Activated T-helper 1 cell treated with anti-CD3 and anti-CD28 coated beads, Interleukin-2, amount 50 U/mL, for 16 hours (primary cell): ENCODE measurements around the gene IL11.
A peak's percentile ranks its signal among the peaks of the same experiment; 100 is the strongest.

ENCODE experiments used
- DNase-seq, 2 donors: peaks; one replicate each; pipeline ENCODE4 v3.0.0-alpha.2; 2020; ENCODE audit warnings: low read depth in 1 of 2, low spot score in 1 of 2

Gene IL11

GRCh38 chr19:55353803-55354697, 16.2 kb downstream of the IL11 start:
- DNase-seq = peak in 1 of 2 donors; percentile 30

GRCh38 chr19:55353356-55353802, 16.9 kb downstream of the IL11 start:
- no peak for DNase-seq

GRCh38 chr19:55352549-55353145, 17.6 kb downstream of the IL11 start:
- no peak for DNase-seq

GRCh38 chr19:55352040-55352439, 18.2 kb downstream of the IL11 start:
- no peak for DNase-seq

GRCh38 chr19:55350620-55351315, 19.5 kb downstream of the IL11 start:
- no peak for DNase-seq

GRCh38 chr19:55348317-55349034, 21.8 kb downstream of the IL11 start:
- no peak for DNase-seq

- DNase-seq = no peak
These were observed 22.7 kb downstream of the IL11 start for GRCh38 chr19:55347442-55348009.

GRCh38 chr19:55346725-55347441, 23.4 kb downstream of the IL11 start:
- no peak for DNase-seq

- DNase-seq = no peak
These were observed 24.2 kb downstream of the IL11 start for GRCh38 chr19:55345818-55346724.

- no peak for DNase-seq
These were observed 25.0 kb downstream of the IL11 start for GRCh38 chr19:55345101-55345817.

GRCh38 chr19:55344444-55344843, 25.8 kb downstream of the IL11 start:
- no peak for DNase-seq

GRCh38 chr19:55341595-55342531, 28.4 kb downstream of the IL11 start:
- DNase-seq = no peak

- peak in 1 of 2 donors; percentile 23 for DNase-seq
These were observed 29.1 kb downstream of the IL11 start for GRCh38 chr19:55341171-55341588.

GRCh38 chr19:55340784-55341147, 29.5 kb downstream of the IL11 start:
- DNase-seq = no peak

- DNase-seq = no peak
These were observed 30.1 kb downstream of the IL11 start for GRCh38 chr19:55339889-55340783.

- peak; percentile 100 for DNase-seq
These were observed 31.0 kb downstream of the IL11 start, which contains the start of gene KMT5C for GRCh38 chr19:55339105-55339888. KMT5C (plus strand) TSS chr19:55339876; CDS start chr19:55341937, 2,061 bp downstream.
